ENCODE measurements around the gene RRP1.

DNA sequence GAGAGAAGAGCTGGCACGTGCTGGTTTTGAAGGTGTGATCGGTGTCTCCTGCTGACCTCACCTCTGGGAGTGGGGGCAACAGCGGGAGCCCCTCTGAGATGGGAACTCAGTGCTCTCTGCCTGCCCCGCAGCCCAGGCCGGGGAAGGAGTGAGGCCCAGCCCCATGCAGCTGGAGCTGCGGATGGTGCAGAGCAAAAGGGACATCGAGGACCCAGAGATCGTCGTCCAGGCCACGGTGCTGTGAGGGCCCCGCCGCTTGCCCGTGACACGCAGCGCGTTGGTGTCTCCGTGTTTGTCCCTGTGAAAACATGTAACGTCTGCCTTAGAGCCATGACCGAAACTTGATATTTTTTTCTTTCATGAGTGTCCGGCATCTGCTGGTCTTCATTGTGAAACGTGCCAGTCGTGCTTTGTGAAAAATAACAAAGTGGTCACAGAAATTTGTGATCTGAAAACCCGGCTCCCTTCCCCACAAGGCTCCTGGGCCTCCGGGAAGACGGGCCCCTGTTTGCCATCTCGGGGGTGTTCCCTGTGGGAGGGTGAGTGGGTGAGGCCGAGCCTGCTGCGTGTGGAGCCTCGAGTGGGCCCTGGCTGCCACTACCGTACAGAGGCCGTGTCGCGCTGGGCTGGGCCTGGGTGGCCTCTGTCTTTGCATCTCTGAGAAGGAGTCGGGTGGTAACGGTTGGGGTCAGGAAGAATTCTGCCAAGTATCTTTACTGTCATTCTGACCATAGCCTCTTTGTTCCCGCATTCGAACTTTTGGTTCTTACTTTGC lies 33.4 kb upstream of the RRP1 start:
- no peak for TF ChIP-seq POLR2A (IDR thresholded peaks at IDR 0.05; ENCODE audit: low read depth, low read length)
- TF ChIP-seq POLR2AphosphoS5 (IDR thresholded peaks at IDR 0.05; ENCODE audit: low read depth, low read length) = no peak
